ENCODE measurements around the gene RCAN2. TPM values are rescaled to one million over a fixed set of nuclear protein-coding genes. Genes with fewer than 3 reads are reported as not detected.

RCAN2 gene
- total RNA-seq, 4 donors from 2014 or later: 28.7 to 79.1 (median 36.3) TPM

GRCh38 chr6:46244670-46245069 is 246.6 kb downstream of the RCAN2 start:
- 94% methylated on average over 1 of the region's 1 CpG for WGBS
- Histone ChIP-seq H3K4me1 (peaks cover 7 to 32% (median 12%) of the 10 kb centered on the region in 4 donors), H3K27ac (replicated peaks in 1 of 4) (no peak overlapping the region), H3K36me3 (peaks cover 0 to 24% (median 2%) of the 10 kb centered on the region in 4 donors), H3K4me3 (no peak overlapping the region), H3K9me3 (no peaks in the 10 kb centered on the region), H3K27me3 (no peaks in the 10 kb centered on the region)
- no peak for DNase-seq (ENCODE audit: extremely low spot score)
- TF ChIP-seq POLR2A (IDR thresholded peaks at IDR 0.05; ENCODE audit: low read depth) (no peak), POLR2AphosphoS5 (IDR thresholded peaks at IDR 0.05) (no peak), EP300 (IDR thresholded peaks at IDR 0.05) (no peak), CTCF (IDR thresholded peaks at IDR 0.05) (no peak)
- intact Hi-C loops (cut with DNase I): no loop called here

GRCh38 chr6:46243754-46244153 is 247.5 kb downstream of the RCAN2 start:
- Histone ChIP-seq H3K9me3 (no peaks in the 10 kb centered on the region), H3K4me1 (peaks cover 7 to 32% (median 12%) of the 10 kb centered on the region in 4 donors), H3K36me3 (peaks cover 0 to 24% (median 2%) of the 10 kb centered on the region in 4 donors), H3K4me3 (no peak overlapping the region), H3K27ac (replicated peaks in 1 of 4) (no peak overlapping the region), H3K27me3 (no peaks in the 10 kb centered on the region)
- 86% methylated on average over 5 of the region's 5 CpGs for WGBS
- intact Hi-C loops (cut with DNase I): no loop called here
- no peak for DNase-seq (ENCODE audit: extremely low spot score)
- TF ChIP-seq CTCF (IDR thresholded peaks at IDR 0.05) (no peak), POLR2A (IDR thresholded peaks at IDR 0.05; ENCODE audit: low read depth) (no peak), EP300 (IDR thresholded peaks at IDR 0.05) (no peak), POLR2AphosphoS5 (IDR thresholded peaks at IDR 0.05) (no peak)

GRCh38 chr6:46242921-46243320 is 248.3 kb downstream of the RCAN2 start:
- Histone ChIP-seq H3K27ac (replicated peaks in 1 of 4) (no peak overlapping the region), H3K4me1 (peaks cover 7 to 32% (median 12%) of the 10 kb centered on the region in 4 donors), H3K4me3 (no peak overlapping the region), H3K36me3 (peaks cover 0 to 24% (median 2%) of the 10 kb centered on the region in 4 donors), H3K27me3 (no peaks in the 10 kb centered on the region), H3K9me3 (no peaks in the 10 kb centered on the region)
- WGBS: 91% methylated on average over 4 of the region's 4 CpGs
- no peak for TF ChIP-seq EP300 (IDR thresholded peaks at IDR 0.05)
- no peak for TF ChIP-seq POLR2A (IDR thresholded peaks at IDR 0.05; ENCODE audit: low read depth)
- no peak for TF ChIP-seq POLR2AphosphoS5 (IDR thresholded peaks at IDR 0.05)
- no peak for TF ChIP-seq CTCF (IDR thresholded peaks at IDR 0.05)
- intact Hi-C loops (cut with DNase I): no loop called here
- no peak for DNase-seq (ENCODE audit: extremely low spot score)

GRCh38 chr6:46240866-46241565 is 250.2 kb downstream of the RCAN2 start:
- Histone ChIP-seq H3K4me1 (peaks cover 7 to 26% (median 12%) of the 10 kb centered on the region in 4 donors), H3K9me3 (no peaks in the 10 kb centered on the region), H3K36me3 (peaks cover 0 to 16% (median 0%) of the 10 kb centered on the region in 4 donors), H3K27ac (replicated peaks in 1 of 4) (no peak overlapping the region), H3K27me3 (no peaks in the 10 kb centered on the region), H3K4me3 (no peak overlapping the region)
- intact Hi-C loops (cut with DNase I): no loop called here
- TF ChIP-seq CTCF (IDR thresholded peaks at IDR 0.05): no peak
- TF ChIP-seq POLR2AphosphoS5 (IDR thresholded peaks at IDR 0.05): no peak
- no peak for TF ChIP-seq POLR2A (IDR thresholded peaks at IDR 0.05; ENCODE audit: low read depth)
- no peak for TF ChIP-seq EP300 (IDR thresholded peaks at IDR 0.05)
- 69% methylated on average over 5 of the region's 5 CpGs for WGBS
- no peak for DNase-seq (ENCODE audit: extremely low spot score)

Data from esophagus muscularis mucosa (tissue), 4 donors.